C4-2B (cell line): ENCODE data around the gene CD58.

Source experiments
- CTCF ChIP-seq: fragments of 450-650 bp; conservative IDR thresholded peaks from 2 replicates; pipeline ENCODE4 v1.5.1; 2017; ENCODE audit warnings: mild to moderate bottlenecking
- ZFX ChIP-seq: fragments of 450-650 bp; IDR thresholded peaks from 2 replicates; pipeline ENCODE4 v1.6.1; 2017

GRCh38 chr1:116486424-116486823 lies 84.4 kb downstream of the CD58 start:
- no peak for TF ChIP-seq CTCF
- no peak for TF ChIP-seq ZFX
